Lower leg skin (tissue), 3 donors: Measurements from ENCODE around the gene CERK.

ENCODE experiments used
- CTCF ChIP-seq, 3 donors: fragments of 450-650 bp; IDR thresholded peaks; one replicate each; pipeline ENCODE4 v1.5.1; 2016; ENCODE audit warnings: antibody characterized with exemption in 3 of 3, mild to moderate bottlenecking in 3 of 3, moderate library complexity in 2 of 3
- POLR2A ChIP-seq, 2 donors: fragments of 450-650 bp; IDR thresholded peaks; one replicate each; pipeline ENCODE4 v1.6.1; 2016 to 2017; ENCODE audit warnings: antibody characterized with exemption in 2 of 2, mild to moderate bottlenecking in 1 of 2, moderate library complexity in 1 of 2

- TF ChIP-seq CTCF (IDR thresholded peaks at IDR 0.05) (no peak), POLR2A (IDR thresholded peaks at IDR 0.05) (no peak)
Measured at GRCh38 chr22:46727813-46728364, 10.2 kb downstream of the CERK start.
